Astrocyte of the hippocampus (primary cell): Measurements from ENCODE around the gene VSTM2L.

Experiments
- DNase-seq: peaks from one replicate; pipeline ENCODE4 v3.0.0; 2011; ENCODE audit warnings: low read depth, low spot score

The VSTM2L gene

DNA sequence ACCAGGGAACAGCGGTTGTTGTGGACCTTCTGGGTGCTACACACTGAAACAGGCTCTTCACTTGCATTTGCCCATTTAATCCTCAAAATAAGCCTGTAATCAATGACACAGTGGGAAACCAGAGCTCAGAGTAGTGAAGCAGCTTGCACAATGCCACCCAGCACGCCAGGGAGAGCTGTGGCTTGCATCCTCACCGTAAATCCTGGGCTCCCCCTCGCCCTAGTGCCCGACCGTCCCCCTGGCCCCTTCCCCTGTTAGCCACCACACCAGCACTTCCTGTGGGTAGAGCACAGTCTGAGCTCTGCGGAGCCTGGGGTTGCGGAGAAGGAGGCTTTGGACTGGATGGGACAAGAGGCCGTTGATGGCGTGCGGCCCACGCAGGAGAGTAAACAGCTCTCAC, 14.5 kb downstream of the VSTM2L start:
- no peak for DNase-seq

GRCh38 chr20:37918035-37918434, 15.1 kb downstream of the VSTM2L start:
- DNase-seq = no peak

DNA sequence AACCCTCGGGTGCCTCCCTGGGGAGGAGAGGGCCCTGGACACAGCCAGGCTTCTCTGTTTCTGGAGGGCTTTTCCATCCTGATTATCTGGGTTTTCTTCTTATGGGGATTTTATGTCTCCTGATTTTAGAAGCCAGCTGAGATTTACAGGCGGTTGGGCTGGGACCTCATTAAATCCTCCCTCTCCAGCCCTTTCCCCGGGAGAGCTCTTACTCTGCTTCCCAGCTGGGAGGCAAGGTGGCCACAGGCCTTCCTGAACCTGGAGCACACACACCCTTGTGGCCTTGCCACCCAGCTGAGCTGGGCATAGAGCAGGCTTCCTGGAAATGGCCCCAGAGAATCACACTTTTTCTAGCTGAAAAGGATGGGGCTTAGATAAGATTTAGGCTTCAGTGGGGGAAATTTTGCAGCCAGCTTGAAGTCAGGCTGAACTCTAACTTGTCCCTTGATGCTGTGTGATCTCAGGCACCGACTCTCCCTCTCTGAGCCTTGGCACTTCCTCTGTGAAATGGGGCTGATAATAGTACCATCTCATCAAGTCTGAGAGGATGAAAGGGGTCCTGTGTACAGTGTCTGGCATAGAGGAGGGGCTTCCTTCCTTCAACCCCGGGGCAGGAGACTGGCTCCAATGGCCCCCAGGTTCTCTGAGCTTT, 16.6 kb downstream of the VSTM2L start:
- peak; percentile 51 for DNase-seq

GRCh38 chr20:37920270-37920669, 17.3 kb downstream of the VSTM2L start:
- no peak for DNase-seq

DNA sequence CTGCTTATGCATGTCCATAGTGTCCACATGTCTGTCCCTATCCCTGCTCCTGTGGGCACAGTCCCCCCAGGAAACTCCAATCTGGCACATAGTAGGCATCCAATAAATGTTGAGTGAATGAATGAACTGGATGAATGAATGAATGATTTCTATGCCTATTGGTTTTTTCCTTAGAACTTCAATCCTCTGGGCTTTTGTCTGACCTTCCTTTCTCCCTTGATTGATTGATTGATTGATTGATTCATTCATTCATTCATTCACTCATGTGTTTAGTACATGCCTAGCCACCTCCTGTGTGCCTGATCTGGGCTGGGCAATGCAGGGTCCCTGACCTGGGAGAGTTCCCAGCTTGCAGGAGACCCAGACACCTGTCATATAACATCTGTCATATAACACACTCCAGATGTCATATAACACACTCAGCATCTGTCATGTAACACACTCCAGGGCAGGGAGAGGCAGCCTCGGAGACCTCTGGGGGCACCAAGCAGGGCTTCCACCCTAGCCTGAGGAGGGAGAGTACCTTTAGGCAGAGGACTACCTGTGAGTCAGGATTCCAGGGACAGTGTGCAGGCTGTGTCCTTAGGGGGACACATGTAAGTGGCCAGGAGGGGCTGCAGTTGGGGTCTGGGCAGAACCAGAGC, 17.9 kb downstream of the VSTM2L start:
- no peak for DNase-seq

GRCh38 chr20:37921341-37921929, 18.5 kb downstream of the VSTM2L start:
- no peak for DNase-seq

- DNase-seq = no peak
Observed at GRCh38 chr20:37922016-37922415, 19.1 kb downstream of the VSTM2L start.

DNA sequence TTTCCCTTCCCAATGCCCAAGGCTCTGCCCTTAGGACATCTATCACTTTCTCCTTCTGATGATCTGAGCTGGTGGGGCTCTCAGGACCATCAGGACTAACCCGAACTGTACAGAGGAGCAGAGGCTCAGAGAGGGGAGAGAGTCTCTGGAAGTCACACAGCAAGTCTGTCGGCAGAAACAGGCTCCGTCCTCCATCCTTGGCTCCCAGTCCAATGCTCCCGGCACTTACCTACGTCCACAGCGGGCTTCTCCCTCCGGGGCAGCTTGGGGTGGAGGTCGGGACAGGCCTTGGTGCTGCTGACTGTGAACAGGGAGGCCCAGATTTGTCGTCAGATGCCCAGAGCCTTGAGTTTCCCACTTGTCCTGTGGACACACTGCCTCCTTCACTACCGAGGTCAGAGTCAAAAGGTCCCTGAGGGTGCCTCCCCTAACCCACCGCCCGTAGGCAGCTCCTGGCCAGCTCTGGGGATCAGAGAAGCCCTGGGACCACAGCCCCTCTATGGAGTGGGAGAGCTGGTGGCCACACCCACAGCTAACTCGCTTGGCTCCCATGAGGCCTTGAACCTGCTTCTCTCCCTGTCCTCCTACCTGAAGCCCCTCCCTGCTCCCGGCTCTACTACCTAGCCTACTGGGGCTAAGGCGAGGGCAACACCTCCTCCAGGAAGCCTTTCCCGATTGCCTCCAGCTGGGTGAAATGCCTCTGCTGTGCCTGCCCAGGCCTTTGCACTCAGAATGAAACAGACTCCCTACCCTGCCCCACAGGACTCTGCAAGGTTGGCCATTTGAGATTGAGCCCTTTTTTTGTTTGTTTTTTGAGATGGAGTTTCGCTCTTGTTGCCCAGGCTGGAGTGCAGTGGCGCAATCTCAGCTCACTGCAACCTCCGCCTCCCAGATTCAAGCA, 22.6 kb downstream of the VSTM2L start:
- no peak for DNase-seq

GRCh38 chr20:37926612-37927011, 23.7 kb downstream of the VSTM2L start:
- no peak for DNase-seq

- DNase-seq = no peak
Observed at GRCh38 chr20:37927410-37928095, 24.6 kb downstream of the VSTM2L start.

DNA sequence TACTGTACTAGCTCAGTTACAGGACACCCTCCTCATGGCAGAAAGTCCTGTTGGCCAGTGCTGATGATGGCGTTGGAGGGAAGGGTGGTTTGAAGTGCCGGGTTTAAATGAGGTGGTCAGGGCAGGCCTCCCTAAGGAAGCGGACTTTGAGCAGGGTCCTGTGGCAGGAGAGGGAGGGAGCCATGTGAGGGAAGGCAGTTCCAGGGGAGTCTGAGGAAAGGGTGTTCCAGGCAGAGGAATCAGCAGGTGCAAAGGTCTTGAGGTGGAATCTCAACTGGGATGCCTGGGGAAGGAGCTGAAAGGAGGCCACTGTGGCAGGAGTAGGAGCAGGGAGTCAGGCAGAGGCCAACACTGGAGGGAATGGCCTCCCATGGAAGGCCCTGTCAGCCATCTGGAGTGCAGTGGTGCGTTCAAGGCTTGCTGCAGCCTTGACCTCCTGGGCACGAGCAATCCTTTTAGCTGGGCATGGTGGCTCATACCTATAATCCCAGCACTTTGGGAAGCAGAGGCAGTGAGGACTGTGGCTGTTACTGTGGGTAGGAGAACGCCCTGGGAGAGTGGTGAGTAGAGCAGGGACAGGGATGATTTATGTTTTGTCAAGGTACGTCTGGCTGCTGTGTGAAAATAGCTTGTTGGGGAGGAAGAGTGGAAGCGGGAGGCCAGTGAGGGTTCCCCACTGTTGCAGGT, 26.2 kb downstream of the VSTM2L start:
- DNase-seq = no peak

GRCh38 chr20:37929683-37930014, 26.7 kb downstream of the VSTM2L start:
- DNase-seq = no peak

DNA sequence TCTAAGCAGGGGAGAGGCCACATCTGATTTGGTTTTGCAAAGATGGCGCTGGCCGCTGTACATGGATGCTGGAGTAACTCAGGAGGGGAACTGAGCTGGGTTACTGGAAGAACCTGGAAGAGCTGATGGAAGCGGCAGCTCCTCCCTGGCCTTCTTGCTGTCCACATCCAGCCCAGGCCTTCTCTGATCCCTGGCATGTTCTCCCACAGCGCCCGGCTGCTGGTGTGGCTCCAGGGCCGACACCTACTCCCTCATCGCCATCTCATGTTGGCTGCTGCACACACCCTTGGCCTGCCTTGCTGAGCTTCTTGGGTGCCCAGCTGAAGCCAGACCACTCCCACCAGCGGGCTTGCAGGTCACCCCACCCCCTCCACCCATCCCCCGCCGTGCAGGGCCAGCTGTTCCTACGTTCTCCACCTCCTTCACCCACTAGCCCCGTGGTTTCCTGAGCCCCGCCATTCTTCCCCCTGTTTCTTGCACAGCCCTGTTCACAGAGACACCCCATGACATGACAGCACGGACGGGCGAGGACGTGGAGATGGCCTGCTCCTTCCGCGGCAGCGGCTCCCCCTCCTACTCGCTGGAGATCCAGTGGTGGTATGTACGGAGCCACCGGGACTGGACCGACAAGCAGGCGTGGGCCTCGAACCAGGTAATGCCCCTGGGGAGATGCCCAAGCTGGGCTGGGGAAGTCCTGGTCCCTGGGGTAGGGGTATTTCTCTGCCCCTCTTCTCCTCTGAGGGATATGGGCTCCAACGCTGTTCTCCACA, 28.4 kb downstream of the VSTM2L start:
- no peak for DNase-seq

GRCh38 chr20:37932074-37932473, 29.1 kb downstream of the VSTM2L start:
- DNase-seq = no peak

- DNase-seq = no peak
Observed at GRCh38 chr20:37932919-37933318, 30.0 kb downstream of the VSTM2L start.

DNA sequence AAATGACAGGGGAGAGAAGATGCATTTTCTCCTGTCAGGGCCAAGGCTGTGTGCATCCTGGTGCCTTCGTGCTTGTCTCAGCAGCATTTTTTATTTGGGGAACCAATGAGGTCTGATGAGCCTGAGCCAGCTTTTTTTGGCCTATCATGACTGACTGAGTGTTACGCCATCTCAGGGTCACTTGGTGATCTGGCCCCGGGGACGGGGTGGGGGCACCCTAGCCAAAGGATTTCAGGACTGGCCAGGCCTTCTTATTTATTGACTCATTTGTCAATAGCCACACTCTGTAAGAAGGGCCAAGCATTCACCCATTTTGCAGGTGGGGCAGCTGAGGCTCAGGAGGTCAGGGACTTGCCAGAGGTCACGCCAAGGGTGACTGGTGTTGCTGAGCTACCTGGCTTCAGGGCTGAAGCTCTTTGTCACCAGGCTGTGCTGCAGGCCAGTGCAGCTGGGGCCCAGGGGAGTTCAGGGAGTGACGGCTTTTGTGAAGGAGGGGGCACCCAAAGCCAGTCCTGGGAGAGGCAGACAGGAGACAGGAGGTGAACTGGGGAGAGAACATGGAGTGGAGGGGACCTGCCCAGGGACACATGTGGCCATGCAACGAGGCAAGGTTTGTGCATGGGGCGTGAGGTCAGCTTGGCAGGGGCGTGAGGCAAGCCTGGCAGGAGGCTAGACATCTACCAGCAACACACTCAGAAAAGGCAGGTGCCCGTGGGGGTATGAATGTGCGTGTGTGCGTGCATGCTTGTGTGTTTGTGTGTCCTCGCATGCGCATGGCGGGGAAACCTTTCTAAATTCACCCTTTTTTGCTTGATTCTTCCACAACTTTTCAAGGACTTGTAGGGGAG, 31.1 kb downstream of the VSTM2L start:
- no peak for DNase-seq

DNA sequence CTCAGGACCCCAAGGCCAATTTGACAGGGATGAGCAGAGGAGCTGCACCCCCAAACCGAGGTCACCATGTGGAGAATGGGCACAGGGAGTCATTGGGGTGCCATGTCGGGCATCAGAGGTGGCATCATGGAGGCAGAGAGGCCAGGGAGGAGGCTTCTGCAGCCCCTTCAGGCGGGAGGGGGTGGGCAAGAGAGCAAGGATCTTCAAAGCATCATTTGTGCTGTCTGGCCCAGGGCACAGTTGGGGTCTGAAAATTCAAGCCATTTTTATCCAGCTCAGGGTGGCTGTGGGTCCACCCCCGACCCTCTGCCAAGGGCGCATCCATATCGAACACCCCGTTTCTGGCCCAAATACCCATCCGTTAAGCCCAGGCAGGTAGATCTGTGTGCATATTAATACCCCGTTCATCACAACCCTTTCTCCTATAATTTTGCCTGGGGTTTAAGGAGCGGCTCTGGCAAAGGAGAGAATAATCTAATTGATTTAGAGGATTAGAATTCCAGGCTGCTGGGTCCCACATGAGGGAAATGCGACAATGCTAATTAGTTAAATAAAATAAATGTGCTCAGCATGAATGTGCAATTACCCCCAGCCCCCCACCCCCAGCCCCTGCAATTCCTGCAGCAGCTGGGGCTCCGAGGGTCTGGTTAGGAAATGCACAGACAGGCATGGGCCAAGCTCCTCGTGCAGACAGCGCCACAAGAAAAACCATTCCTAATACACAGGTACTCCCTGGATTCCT, 31.9 kb downstream of the VSTM2L start:
- no peak for DNase-seq

DNA sequence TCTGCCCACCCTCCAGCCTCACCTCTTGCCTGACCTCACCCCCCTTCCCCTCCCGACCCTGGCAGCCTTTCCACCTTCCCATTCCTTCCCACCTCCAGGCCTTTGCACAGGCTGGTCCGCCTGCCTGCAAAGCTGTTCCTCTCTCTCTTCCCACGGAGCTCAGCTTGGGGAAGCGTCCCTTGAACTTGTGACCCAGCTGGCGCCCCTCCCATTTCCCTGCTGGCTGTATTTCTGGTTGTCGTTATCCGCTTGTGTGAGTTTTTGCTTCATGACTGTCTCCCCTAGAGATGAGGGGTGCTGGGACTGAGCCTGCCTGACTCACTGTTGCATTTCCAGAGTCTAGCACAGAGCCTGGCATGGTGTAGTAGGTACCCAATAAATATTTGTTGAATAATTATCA, 32.5 kb downstream of the VSTM2L start:
- DNase-seq = no peak

DNA sequence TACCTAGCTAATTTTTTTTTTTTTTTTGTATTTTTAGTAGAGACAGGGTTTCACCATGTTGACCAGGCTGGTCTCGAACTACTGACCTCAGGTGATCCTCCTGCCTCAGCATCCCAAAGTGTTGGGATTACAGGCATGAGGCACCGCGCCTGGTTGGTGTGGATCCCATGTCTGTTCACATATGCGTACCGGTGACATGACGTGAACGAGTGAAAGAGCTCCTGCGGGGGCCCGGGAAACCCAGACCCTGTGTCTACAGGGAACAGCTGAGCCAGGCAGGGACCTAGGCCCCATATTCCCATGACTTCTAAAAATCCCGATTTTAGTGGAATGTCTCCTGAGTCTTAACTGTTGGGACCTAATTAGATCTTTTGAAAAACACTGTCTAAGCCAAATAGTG, 33.1 kb downstream of the VSTM2L start:
- DNase-seq = no peak
